Measurements from ENCODE around the gene DHCR24.

Gene DHCR24

DNA sequence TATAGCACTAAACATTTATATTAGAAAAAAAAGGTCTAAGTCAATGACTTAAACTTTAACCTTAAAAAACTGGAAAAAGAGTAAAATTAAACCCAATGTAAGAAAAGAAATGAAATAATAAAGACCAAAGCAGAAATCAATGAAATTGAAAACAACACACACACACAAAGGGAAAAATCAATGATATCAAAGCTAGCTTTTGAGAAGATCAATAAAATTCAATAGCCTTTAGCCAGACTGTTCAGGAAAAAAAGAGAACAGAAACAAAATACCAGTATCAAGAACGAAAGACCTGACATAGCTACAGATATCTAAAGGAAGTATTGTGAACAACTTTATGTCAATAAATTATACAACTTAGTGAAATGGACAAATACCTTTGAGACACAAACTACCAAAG is 7.1 kb downstream of the DHCR24 start:
- Histone ChIP-seq H3K36me3 (ENCODE audit: control insufficient read depth, insufficient read depth, low read length) (peaks cover 19% of the 10 kb centered on the region), H3K27me3 (replicated peaks; ENCODE audit: control insufficient read depth, insufficient read depth, low read length) (no peaks in the 10 kb centered on the region), H3K4me3 (replicated peaks; ENCODE audit: low read depth, low read length) (no peak overlapping the region)
- TF ChIP-seq, protein P1, sequence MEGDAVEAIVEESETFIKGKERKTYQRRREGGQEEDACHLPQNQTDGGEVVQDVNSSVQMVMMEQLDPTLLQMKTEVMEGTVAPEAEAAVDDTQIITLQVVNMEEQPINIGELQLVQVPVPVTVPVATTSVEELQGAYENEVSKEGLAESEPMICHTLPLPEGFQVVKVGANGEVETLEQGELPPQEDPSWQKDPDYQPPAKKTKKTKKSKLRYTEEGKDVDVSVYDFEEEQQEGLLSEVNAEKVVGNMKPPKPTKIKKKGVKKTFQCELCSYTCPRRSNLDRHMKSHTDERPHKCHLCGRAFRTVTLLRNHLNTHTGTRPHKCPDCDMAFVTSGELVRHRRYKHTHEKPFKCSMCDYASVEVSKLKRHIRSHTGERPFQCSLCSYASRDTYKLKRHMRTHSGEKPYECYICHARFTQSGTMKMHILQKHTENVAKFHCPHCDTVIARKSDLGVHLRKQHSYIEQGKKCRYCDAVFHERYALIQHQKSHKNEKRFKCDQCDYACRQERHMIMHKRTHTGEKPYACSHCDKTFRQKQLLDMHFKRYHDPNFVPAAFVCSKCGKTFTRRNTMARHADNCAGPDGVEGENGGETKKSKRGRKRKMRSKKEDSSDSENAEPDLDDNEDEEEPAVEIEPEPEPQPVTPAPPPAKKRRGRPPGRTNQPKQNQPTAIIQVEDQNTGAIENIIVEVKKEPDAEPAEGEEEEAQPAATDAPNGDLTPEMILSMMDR (IDR thresholded peaks at IDR 0.05; ENCODE audit: insufficient read depth, low read length, poor library complexity, severe bottlenecking) = no peak
- no peak for DNase-seq (ENCODE audit: extremely low read depth, insufficient read length)

DNA sequence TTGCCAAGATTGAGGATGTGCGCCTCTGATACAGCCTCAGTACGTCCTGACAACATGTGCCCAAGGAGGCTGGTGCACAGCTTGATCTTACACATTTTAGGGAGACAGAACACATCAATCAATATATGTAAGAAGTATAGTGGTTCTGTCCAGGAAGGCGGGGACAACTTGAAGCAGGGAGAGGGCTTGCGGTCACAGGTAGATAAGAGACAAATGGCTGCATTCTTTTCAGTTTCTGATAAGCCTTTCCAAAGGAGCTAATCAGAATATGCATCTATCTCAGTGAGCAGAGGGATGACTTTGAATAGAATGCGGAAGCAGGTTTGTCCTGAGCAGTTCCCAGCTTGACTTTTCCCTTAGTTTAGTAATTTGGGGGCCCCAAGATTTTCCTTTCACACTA is 10.2 kb downstream of the DHCR24 start:
- Histone ChIP-seq H3K27me3 (replicated peaks; ENCODE audit: control insufficient read depth, insufficient read depth, low read length) (no peaks in the 10 kb centered on the region), H3K36me3 (ENCODE audit: control insufficient read depth, insufficient read depth, low read length) (peaks cover 34% of the 10 kb centered on the region), H3K4me3 (replicated peaks; ENCODE audit: low read depth, low read length) (no peak overlapping the region)
- TF ChIP-seq, protein P1 (IDR thresholded peaks at IDR 0.05; ENCODE audit: insufficient read depth, low read length, poor library complexity, severe bottlenecking) = no peak
- no peak for DNase-seq (ENCODE audit: extremely low read depth, insufficient read length)

DNA sequence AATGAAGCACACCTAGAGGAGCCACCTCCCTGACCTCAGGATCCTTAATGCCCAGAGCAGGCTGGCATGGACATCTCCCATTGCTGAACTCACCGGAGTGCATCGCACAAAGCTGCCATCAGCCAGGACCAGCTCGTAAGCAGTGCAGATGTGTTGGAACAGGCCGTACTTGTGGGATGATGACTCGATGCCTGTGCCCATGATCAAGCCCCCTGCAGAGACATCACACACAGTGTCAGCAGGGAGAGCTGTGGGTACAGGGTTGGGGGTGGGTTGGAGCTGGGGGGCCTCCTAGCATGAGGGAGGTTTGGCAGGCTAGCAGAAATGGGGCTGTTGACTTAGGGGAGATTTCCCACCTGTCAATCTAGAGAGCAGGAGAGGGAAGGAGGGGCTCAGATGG is 12.0 kb downstream of the DHCR24 start:
- Histone ChIP-seq H3K27me3 (replicated peaks; ENCODE audit: control insufficient read depth, insufficient read depth, low read length) (no peaks in the 10 kb centered on the region), H3K4me3 (replicated peaks; ENCODE audit: low read depth, low read length) (no peak overlapping the region), H3K36me3 (ENCODE audit: control insufficient read depth, insufficient read depth, low read length) (peaks cover 40% of the 10 kb centered on the region)
- no peak for DNase-seq (ENCODE audit: extremely low read depth, insufficient read length)
- TF ChIP-seq, protein P1 (IDR thresholded peaks at IDR 0.05; ENCODE audit: insufficient read depth, low read length, poor library complexity, severe bottlenecking) = no peak

DNA sequence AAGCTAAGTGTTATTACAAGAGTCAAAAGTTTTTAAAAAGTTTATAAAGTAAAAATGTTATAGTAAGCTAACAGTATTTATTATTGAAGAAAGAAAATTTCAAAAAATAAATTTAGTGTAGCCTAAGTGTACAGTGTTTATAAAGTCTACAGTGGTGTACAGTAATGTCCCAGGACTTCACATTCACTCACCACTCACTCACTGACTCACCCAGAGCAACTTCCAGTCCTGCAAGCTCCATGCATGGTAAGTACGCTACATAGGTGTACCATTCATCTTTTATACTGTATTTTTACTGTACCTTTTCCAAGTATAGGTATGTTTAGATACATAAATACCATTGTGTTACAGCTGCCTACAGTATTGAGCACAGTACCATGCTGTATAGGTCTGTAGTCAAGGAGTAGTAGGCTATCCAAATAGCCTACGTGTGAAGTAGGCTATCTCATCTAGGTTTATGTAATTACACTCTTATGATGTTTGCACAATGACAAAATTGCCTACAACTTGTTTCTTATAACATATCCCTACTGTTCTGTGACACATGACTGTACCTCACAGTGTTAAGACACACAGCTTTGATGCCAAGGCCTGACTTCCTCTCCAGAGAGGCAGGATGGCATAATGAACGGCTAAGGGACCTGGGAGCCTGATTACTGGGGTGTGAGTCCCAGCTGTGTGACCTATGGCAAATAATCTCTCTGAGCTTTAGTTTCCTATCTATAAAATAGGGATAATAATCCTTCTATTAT is 12.7 kb downstream of the DHCR24 start:
- H3K4me3 ChIP-seq (replicated peaks; ENCODE audit: low read depth, low read length) = no peak overlapping the region
- TF ChIP-seq, protein P1 (IDR thresholded peaks at IDR 0.05; ENCODE audit: insufficient read depth, low read length, poor library complexity, severe bottlenecking) = no peak
- peaks cover 40% of the 10 kb centered on the region for H3K36me3 ChIP-seq (ENCODE audit: control insufficient read depth, insufficient read depth, low read length)
- DNase-seq (ENCODE audit: extremely low read depth, insufficient read length) = no peak
- no peaks in the 10 kb centered on the region for H3K27me3 ChIP-seq (replicated peaks; ENCODE audit: control insufficient read depth, insufficient read depth, low read length)

DNA sequence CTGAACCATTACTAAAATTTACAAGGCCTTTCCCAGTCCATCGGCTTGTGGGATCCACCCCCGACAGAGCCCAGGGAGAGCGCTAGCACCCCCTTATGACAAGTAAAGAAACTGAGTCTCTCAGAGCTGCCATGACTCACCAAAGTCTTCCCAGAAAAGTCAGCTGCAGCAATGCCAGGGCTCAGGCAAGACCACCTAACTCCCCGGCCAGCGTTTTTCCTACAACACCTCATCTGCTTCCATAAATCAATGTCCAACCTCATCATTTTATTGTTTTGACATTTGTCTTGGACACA is 15.0 kb downstream of the DHCR24 start:
- peaks cover 45% of the 10 kb centered on the region for H3K36me3 ChIP-seq (ENCODE audit: control insufficient read depth, insufficient read depth, low read length)
- no peak overlapping the region for H3K4me3 ChIP-seq (replicated peaks; ENCODE audit: low read depth, low read length)
- no peaks in the 10 kb centered on the region for H3K27me3 ChIP-seq (replicated peaks; ENCODE audit: control insufficient read depth, insufficient read depth, low read length)
- TF ChIP-seq, protein P1 (IDR thresholded peaks at IDR 0.05; ENCODE audit: insufficient read depth, low read length, poor library complexity, severe bottlenecking) = no peak
- no peak for DNase-seq (ENCODE audit: extremely low read depth, insufficient read length)

Data from GM06990 (cell line).